Hepatocyte (in vitro differentiated cells): ENCODE results near the gene LRTM1.

ENCODE experiments used
- CTCF ChIP-seq: fragments of 200-600 bp; sonication (generic); IDR thresholded peaks from 2 replicates; pipeline ENCODE4 v1.5.1; 2016; ENCODE audit warnings: antibody characterized with exemption, mild to moderate bottlenecking; ENCODE audit not compliant: poor library complexity
- EZH2 ChIP-seq: fragments of 200-600 bp; sonication (generic); IDR thresholded peaks from 2 replicates; pipeline ENCODE4 v1.6.1; 2016; ENCODE audit warnings: antibody characterized with exemption, mild to moderate bottlenecking, borderline replicate concordance
- EZH2phosphoT487 ChIP-seq: fragments of 200-600 bp; sonication (generic); IDR thresholded peaks from one replicate; pipeline ENCODE4 v1.6.1; 2018; ENCODE audit warnings: antibody characterized with exemption, mild to moderate bottlenecking, low read depth, moderate library complexity; ENCODE audit not compliant: unreplicated experiment, severe bottlenecking

GRCh38 chr3:54918516-54918915 lies 9.3 kb downstream of the LRTM1 start:
- no peak for TF ChIP-seq CTCF
- TF ChIP-seq EZH2, result no peak
- TF ChIP-seq EZH2phosphoT487, result no peak
